ENCODE data around the gene PHF20. TPM values are rescaled to one million over a fixed set of nuclear protein-coding genes. Genes with fewer than 3 reads are reported as not detected.
"Not testable (repeated sequence)": the region's sequence is repeated elsewhere in the genome, so short reads cannot be mapped to it uniquely, and the experiment has no call there.

PHF20 gene
- polyA plus RNA-seq, 1 donor from 2014 or later, result 49.2 TPM

DNA sequence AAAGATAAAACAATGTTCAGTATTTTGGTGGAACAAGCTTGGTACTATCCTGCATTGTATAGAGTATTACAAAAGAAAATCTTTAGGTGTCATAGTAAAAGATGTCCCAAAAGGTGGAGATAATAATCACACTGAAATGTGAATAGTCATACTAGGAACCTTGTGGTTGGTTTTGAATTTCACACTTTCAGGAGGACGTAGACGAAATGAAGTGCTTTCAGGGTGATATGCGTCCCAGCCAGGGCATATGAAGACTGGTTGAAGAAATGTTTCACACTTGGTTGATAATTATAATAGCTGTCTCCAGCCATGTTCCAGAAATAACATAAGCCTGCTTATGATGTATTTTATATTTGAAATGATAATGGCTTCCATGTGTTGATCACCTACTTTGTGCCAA, 122.1 kb downstream of the PHF20 start:
- no peaks in the 10 kb centered on the region for H3K27me3 ChIP-seq (ENCODE audit: insufficient read depth, low read depth, low read length)
- no peaks in the 10 kb centered on the region for H3K9me2 ChIP-seq (ENCODE audit: insufficient read depth, low read length)
- H3K79me2 ChIP-seq (replicated peaks; ENCODE audit: insufficient read depth, low read length), result no peaks in the 10 kb centered on the region
- H3K4me2 ChIP-seq (ENCODE audit: low read length), result no peak overlapping the region
- H3K36me3 ChIP-seq (ENCODE audit: insufficient read depth, low read length), result no peaks in the 10 kb centered on the region
- no peaks in the 10 kb centered on the region for H4K20me1 ChIP-seq (ENCODE audit: insufficient read depth)
- H3K9ac ChIP-seq (ENCODE audit: low read length), result no peak overlapping the region
- no peak for TF ChIP-seq POLR2AphosphoS5 (IDR thresholded peaks at IDR 0.05)
- TF ChIP-seq RAD21 (conservative IDR thresholded peaks at IDR 0.05), result no peak
- TF ChIP-seq SMC3 (conservative IDR thresholded peaks at IDR 0.05; ENCODE audit: poor library complexity), result no peak
- TF ChIP-seq CTCF (IDR thresholded peaks at IDR 0.05; ENCODE audit: poor library complexity, severe bottlenecking), result no peak
- no peak for TF ChIP-seq REST (IDR thresholded peaks at IDR 0.05; ENCODE audit: borderline replicate concordance)
- TF ChIP-seq EP300 (conservative IDR thresholded peaks at IDR 0.05; ENCODE audit: poor library complexity, severe bottlenecking), result no peak
- TF ChIP-seq MXI1 (conservative IDR thresholded peaks at IDR 0.05; ENCODE audit: poor library complexity, severe bottlenecking), result no peak
- TF ChIP-seq TAF1 (IDR thresholded peaks at IDR 0.05; ENCODE audit: low read depth), result no peak
- TF ChIP-seq EZH2 (IDR thresholded peaks at IDR 0.05; ENCODE audit: borderline replicate concordance, insufficient read depth, low read length, poor library complexity, severe bottlenecking), result no peak
- H2AFZ ChIP-seq (ENCODE audit: low read depth, low read length), result no peak overlapping the region
- H3K4me3 ChIP-seq (ENCODE audit: low read length), result no peak overlapping the region
- H3F3A ChIP-seq (ENCODE audit: insufficient read depth, low read length, poor library complexity, severe bottlenecking), result no peaks in the 10 kb centered on the region
- H3K27ac ChIP-seq (ENCODE audit: low read length), result no peak overlapping the region
- no peaks in the 10 kb centered on the region for H3K9me3 ChIP-seq (ENCODE audit: low read length)

- not testable (repeated sequence) for H3K27ac ChIP-seq (ENCODE audit: low read length); H3K36me3 ChIP-seq (ENCODE audit: insufficient read depth, low read length); H3K79me2 ChIP-seq (replicated peaks; ENCODE audit: insufficient read depth, low read length); H2AFZ ChIP-seq (ENCODE audit: low read depth, low read length); H3K27me3 ChIP-seq (ENCODE audit: insufficient read depth, low read depth, low read length); H3K9me2 ChIP-seq (ENCODE audit: insufficient read depth, low read length); H3K4me2 ChIP-seq (ENCODE audit: low read length); H3F3A ChIP-seq (ENCODE audit: insufficient read depth, low read length, poor library complexity, severe bottlenecking); H3K9me3 ChIP-seq (ENCODE audit: low read length); H4K20me1 ChIP-seq (ENCODE audit: insufficient read depth); H3K9ac ChIP-seq (ENCODE audit: low read length); H3K4me3 ChIP-seq (ENCODE audit: low read length)
These were observed 123.7 kb downstream of the PHF20 start for GRCh38 chr20:35895516-35895915.

- Histone ChIP-seq H3K4me3 (ENCODE audit: low read length) (no peak overlapping the region), H3F3A (ENCODE audit: insufficient read depth, low read length, poor library complexity, severe bottlenecking) (no peaks in the 10 kb centered on the region), H4K20me1 (ENCODE audit: insufficient read depth) (no peaks in the 10 kb centered on the region), H3K27me3 (ENCODE audit: insufficient read depth, low read depth, low read length) (no peaks in the 10 kb centered on the region), H3K9me2 (ENCODE audit: insufficient read depth, low read length) (no peaks in the 10 kb centered on the region), H2AFZ (ENCODE audit: low read depth, low read length) (no peak overlapping the region), H3K79me2 (replicated peaks; ENCODE audit: insufficient read depth, low read length) (no peaks in the 10 kb centered on the region), H3K4me2 (ENCODE audit: low read length) (no peak overlapping the region), H3K9ac (ENCODE audit: low read length) (no peak overlapping the region), H3K9me3 (ENCODE audit: low read length) (no peaks in the 10 kb centered on the region), H3K27ac (ENCODE audit: low read length) (no peak overlapping the region), H3K36me3 (ENCODE audit: insufficient read depth, low read length) (no peaks in the 10 kb centered on the region)
- TF ChIP-seq SMC3 (conservative IDR thresholded peaks at IDR 0.05; ENCODE audit: poor library complexity) (no peak), REST (IDR thresholded peaks at IDR 0.05; ENCODE audit: borderline replicate concordance) (no peak), RAD21 (conservative IDR thresholded peaks at IDR 0.05) (no peak), POLR2AphosphoS5 (IDR thresholded peaks at IDR 0.05) (no peak), TAF1 (IDR thresholded peaks at IDR 0.05; ENCODE audit: low read depth) (no peak), CTCF (IDR thresholded peaks at IDR 0.05; ENCODE audit: poor library complexity, severe bottlenecking) (no peak), EZH2 (IDR thresholded peaks at IDR 0.05; ENCODE audit: borderline replicate concordance, insufficient read depth, low read length, poor library complexity, severe bottlenecking) (no peak), MXI1 (conservative IDR thresholded peaks at IDR 0.05; ENCODE audit: poor library complexity, severe bottlenecking) (no peak), EP300 (conservative IDR thresholded peaks at IDR 0.05; ENCODE audit: poor library complexity, severe bottlenecking) (no peak)
These were observed 127.2 kb downstream of the PHF20 start for GRCh38 chr20:35899064-35899463.
